Neural cell (in vitro differentiated cells): ENCODE results near the gene STX16.

Source experiments
- TF ChIP-seq, protein P1 (sequence below): IDR thresholded peaks from 2 replicates; pipeline ENCODE4 v1.6.1; 2012; ENCODE audit warnings: borderline replicate concordance
- TF ChIP-seq, protein P2 (sequence below): fragments of 450-650 bp; IDR thresholded peaks from 2 replicates; pipeline ENCODE4 v1.5.1; 2014; ENCODE audit warnings: antibody characterized with exemption, mild to moderate bottlenecking, moderate library complexity; ENCODE audit not compliant: poor library complexity, severe bottlenecking

DNA sequence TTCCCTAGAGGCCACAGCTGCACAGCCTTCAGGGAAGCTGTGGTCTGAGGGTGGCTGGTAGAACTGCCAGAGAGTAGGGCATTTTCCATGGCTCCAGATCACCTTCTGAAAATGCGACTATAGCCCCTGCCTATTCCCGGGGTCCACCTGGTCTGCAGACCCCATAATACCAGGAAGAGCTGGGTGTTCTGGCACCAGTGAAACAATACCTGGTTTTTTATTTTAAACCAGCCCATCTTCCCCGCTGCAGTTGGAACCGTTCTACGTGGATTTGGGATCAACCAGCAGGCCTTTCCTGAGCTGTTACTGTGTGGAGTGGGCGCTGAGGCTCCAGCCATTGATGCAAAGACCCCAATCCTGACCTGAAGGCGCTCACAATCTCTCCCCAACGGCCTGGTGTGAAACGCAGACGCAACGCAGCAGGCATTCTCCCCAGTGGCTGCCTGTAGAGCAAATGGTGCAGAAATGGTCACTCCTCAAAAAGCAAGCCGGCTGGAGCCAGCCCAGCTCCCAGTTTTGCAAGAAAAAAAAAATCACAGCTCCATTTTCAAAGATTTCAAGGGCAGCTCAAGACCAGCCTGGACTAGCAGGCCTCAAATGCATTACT lies 52.8 kb downstream of the STX16 start:
- TF ChIP-seq, protein P1, sequence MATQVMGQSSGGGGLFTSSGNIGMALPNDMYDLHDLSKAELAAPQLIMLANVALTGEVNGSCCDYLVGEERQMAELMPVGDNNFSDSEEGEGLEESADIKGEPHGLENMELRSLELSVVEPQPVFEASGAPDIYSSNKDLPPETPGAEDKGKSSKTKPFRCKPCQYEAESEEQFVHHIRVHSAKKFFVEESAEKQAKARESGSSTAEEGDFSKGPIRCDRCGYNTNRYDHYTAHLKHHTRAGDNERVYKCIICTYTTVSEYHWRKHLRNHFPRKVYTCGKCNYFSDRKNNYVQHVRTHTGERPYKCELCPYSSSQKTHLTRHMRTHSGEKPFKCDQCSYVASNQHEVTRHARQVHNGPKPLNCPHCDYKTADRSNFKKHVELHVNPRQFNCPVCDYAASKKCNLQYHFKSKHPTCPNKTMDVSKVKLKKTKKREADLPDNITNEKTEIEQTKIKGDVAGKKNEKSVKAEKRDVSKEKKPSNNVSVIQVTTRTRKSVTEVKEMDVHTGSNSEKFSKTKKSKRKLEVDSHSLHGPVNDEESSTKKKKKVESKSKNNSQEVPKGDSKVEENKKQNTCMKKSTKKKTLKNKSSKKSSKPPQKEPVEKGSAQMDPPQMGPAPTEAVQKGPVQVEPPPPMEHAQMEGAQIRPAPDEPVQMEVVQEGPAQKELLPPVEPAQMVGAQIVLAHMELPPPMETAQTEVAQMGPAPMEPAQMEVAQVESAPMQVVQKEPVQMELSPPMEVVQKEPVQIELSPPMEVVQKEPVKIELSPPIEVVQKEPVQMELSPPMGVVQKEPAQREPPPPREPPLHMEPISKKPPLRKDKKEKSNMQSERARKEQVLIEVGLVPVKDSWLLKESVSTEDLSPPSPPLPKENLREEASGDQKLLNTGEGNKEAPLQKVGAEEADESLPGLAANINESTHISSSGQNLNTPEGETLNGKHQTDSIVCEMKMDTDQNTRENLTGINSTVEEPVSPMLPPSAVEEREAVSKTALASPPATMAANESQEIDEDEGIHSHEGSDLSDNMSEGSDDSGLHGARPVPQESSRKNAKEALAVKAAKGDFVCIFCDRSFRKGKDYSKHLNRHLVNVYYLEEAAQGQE: no peak
- TF ChIP-seq, protein P2, sequence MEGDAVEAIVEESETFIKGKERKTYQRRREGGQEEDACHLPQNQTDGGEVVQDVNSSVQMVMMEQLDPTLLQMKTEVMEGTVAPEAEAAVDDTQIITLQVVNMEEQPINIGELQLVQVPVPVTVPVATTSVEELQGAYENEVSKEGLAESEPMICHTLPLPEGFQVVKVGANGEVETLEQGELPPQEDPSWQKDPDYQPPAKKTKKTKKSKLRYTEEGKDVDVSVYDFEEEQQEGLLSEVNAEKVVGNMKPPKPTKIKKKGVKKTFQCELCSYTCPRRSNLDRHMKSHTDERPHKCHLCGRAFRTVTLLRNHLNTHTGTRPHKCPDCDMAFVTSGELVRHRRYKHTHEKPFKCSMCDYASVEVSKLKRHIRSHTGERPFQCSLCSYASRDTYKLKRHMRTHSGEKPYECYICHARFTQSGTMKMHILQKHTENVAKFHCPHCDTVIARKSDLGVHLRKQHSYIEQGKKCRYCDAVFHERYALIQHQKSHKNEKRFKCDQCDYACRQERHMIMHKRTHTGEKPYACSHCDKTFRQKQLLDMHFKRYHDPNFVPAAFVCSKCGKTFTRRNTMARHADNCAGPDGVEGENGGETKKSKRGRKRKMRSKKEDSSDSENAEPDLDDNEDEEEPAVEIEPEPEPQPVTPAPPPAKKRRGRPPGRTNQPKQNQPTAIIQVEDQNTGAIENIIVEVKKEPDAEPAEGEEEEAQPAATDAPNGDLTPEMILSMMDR: no peak
